Activated T-helper 17 cell treated with anti-CD3 and anti-CD28 coated beads, Interleukin-2, amount 50 U/mL, for 72 hours (primary cell): Measurements from ENCODE around the gene CTNND1. TPM values are rescaled to one million over a fixed set of nuclear protein-coding genes. Genes with fewer than 3 reads are reported as not detected.

Experiments
- ATAC-seq: fragments of 150-1000 bp; cut with Tn5 transposase; replicated peaks from 2 replicates; pipeline ENCODE4 v1.10.0; 2021; ENCODE audit warnings: mild to moderate bottlenecking, moderate library complexity
- H3K27ac Mint-ChIP-seq: one replicate; pipeline ENCODE4 v1.8.0; 2022; ENCODE audit warnings: mixed read lengths
- H3K27me3 Mint-ChIP-seq: one replicate; pipeline ENCODE4 v1.8.0; 2022; ENCODE audit warnings: mixed read lengths
- H3K36me3 Mint-ChIP-seq: one replicate; pipeline ENCODE4 v1.8.0; 2022; ENCODE audit warnings: low read depth, mild to moderate bottlenecking, mixed read lengths
- H3K4me1 Mint-ChIP-seq: one replicate; pipeline ENCODE4 v1.8.0; 2022; ENCODE audit warnings: mixed read lengths
- H3K4me3 Mint-ChIP-seq: one replicate; pipeline ENCODE4 v1.8.0; 2022; ENCODE audit warnings: mild to moderate bottlenecking, mixed read lengths
- H3K9me3 Mint-ChIP-seq: one replicate; pipeline ENCODE4 v1.8.0; 2022; ENCODE audit warnings: mixed read lengths
- total RNA-seq, 2 donors: library from RNA; stranded (reverse); gene quantifications; one replicate each; pipeline ENCODE4 v1.2.3, GENCODE V29; 2022

CTNND1 gene
- total RNA-seq, 2 donors from 2014 or later = 4.6 to 12.5 TPM

GRCh38 chr11:57793351-57794115 lies 31.9 kb downstream of the CTNND1 start:
- H3K27me3 Mint-ChIP-seq = no peaks in the 10 kb centered on the region

DNA sequence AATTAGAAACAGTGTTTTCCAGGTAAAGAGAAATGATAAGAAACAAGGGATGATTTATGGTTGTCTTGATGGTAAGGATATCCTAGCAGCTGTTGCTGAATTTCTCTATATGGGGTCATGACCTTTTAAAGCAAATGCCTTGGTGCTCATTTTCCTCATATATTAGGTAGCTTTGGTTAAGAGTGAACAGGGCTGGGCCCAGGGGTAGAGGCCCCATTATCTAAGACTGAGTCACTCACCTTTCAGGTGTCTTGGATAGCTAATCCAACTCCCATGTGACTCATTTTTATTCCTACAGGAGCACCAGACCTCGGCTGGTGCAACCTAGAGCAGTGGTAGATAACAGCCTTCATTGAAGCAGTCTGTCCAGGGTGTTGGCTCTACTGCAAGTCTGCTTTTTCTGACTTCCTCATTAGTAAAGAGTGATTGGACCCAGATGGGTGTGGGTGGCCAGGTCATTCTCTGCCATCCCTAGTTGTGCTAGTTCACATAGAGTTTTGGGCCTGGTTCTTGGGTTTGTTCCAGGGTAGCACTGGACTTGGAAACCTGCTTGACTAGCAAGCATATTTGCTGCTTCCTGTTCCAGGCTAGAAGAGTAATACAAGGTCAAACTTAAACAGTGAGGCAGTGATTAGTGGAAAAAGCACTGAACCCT lies 37.4 kb downstream of the CTNND1 start:
- ATAC-seq = peak; percentile 37

More at GRCh38 chr11:57793351-57794115, 31.9 kb downstream of the CTNND1 start:
- peaks cover 17% of the 10 kb centered on the region for H3K4me1 Mint-ChIP-seq
- H3K27ac Mint-ChIP-seq = peak overlapping the region; percentile 79
- H3K36me3 Mint-ChIP-seq = peaks cover 19% of the 10 kb centered on the region
- no peaks in the 10 kb centered on the region for H3K9me3 Mint-ChIP-seq
- no peak for ATAC-seq
- peak overlapping the region; percentile 73 for H3K4me3 Mint-ChIP-seq

GRCh38 chr11:57800444-57801182 lies 39.0 kb downstream of the CTNND1 start:
- peaks cover 10% of the 10 kb centered on the region for H3K4me1 Mint-ChIP-seq
- H3K4me3 Mint-ChIP-seq = peak overlapping the region; percentile 37
- no peaks in the 10 kb centered on the region for H3K27me3 Mint-ChIP-seq
- H3K36me3 Mint-ChIP-seq = peaks cover 39% of the 10 kb centered on the region
- no peaks in the 10 kb centered on the region for H3K9me3 Mint-ChIP-seq
- peak; percentile 91 for ATAC-seq
- H3K27ac Mint-ChIP-seq = peak overlapping the region; percentile 61

More for the DNA sequence above, 37.4 kb downstream of the CTNND1 start:
- Mint-ChIP-seq H3K4me1 (peaks cover 12% of the 10 kb centered on the region), H3K4me3 (no peak overlapping the region), H3K27ac (peak overlapping the region; percentile 78), H3K27me3 (no peaks in the 10 kb centered on the region), H3K9me3 (no peaks in the 10 kb centered on the region), H3K36me3 (peaks cover 28% of the 10 kb centered on the region)

- Mint-ChIP-seq H3K27ac (peak overlapping the region; percentile 61), H3K27me3 (no peaks in the 10 kb centered on the region), H3K36me3 (peaks cover 40% of the 10 kb centered on the region), H3K4me3 (peak overlapping the region; percentile 37), H3K9me3 (no peaks in the 10 kb centered on the region), H3K4me1 (peaks cover 10% of the 10 kb centered on the region)
- ATAC-seq = peak; percentile 41
Observed at GRCh38 chr11:57801183-57801485, 39.5 kb downstream of the CTNND1 start.

DNA sequence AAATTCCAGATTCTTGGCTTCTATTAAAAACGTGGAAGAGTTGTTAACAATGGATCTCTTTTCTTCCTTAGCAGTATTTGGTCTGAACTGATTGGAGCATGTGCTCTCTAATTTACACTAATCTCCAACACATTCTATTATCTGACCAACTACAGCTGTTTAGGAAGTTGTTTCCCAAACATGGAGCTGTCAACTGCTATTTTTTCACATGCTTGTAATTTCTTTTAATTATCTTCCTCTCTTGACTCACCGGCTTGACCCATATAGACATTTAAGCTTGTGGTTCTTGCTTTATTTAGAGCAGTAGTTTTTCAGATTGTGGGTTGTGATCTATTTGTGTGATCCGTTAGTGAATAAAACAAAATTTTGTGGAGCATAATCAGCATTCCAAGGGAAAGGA lies 40.8 kb downstream of the CTNND1 start:
- Mint-ChIP-seq H3K36me3 (peaks cover 42% of the 10 kb centered on the region), H3K27ac (no peak overlapping the region), H3K9me3 (no peaks in the 10 kb centered on the region), H3K4me3 (no peak overlapping the region), H3K27me3 (no peaks in the 10 kb centered on the region), H3K4me1 (peaks cover 10% of the 10 kb centered on the region)
- no peak for ATAC-seq

DNA sequence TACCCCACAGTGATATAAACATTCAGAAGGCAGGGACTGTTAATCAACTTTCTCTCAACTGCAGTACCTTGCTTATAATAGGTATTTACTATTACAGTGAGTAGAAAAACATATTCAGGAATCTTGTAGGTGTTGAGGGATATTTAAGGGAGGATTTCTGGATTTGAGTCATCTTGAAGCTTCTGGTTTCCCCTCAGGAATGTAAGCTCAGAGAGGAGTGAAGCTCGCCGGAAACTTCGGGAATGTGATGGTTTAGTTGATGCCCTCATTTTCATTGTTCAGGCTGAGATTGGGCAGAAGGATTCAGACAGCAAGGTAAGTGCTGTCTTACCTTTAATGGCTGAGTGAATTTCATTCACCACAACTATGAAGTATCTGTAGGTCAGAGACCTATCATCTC lies 42.9 kb downstream of the CTNND1 start:
- peaks cover 60% of the 10 kb centered on the region for H3K36me3 Mint-ChIP-seq
- H3K27ac Mint-ChIP-seq = peak overlapping the region; percentile 24
- H3K4me1 Mint-ChIP-seq = peaks cover 10% of the 10 kb centered on the region
- H3K4me3 Mint-ChIP-seq = no peak overlapping the region
- no peak for ATAC-seq
- no peaks in the 10 kb centered on the region for H3K27me3 Mint-ChIP-seq
- no peaks in the 10 kb centered on the region for H3K9me3 Mint-ChIP-seq

GRCh38 chr11:57805780-57806179 lies 44.2 kb downstream of the CTNND1 start:
- H3K27me3 Mint-ChIP-seq = no peaks in the 10 kb centered on the region
- no peaks in the 10 kb centered on the region for H3K9me3 Mint-ChIP-seq
- no peak overlapping the region for H3K4me3 Mint-ChIP-seq
- no peak for ATAC-seq
- H3K4me1 Mint-ChIP-seq = peaks cover 5% of the 10 kb centered on the region
- no peak overlapping the region for H3K27ac Mint-ChIP-seq
- H3K36me3 Mint-ChIP-seq = peaks cover 69% of the 10 kb centered on the region

GRCh38 chr11:57812634-57813033 lies 51.0 kb downstream of the CTNND1 start:
- Mint-ChIP-seq H3K4me3 (no peak overlapping the region), H3K4me1 (peaks cover 11% of the 10 kb centered on the region), H3K27me3 (no peaks in the 10 kb centered on the region), H3K27ac (no peak overlapping the region), H3K36me3 (peaks cover 77% of the 10 kb centered on the region), H3K9me3 (no peaks in the 10 kb centered on the region)
- no peak for ATAC-seq

DNA sequence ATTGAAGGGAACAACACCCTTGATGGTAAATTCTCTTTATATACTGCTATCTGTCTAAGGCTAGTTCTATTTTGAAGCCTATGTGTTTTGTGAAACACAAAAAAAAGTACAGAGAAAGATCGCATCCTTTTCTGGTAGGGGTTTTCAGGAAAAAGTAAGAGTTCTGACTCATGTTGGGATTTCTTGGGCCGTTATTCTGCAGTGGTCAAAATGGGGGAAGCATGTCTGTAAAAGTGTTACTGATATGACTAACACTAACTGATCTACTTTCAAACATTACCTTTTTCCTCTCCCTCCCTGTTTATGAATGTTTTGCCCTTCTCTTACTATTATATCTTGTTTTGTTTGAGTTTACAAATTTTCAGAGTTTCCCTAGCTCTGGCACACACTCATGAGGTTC lies 53.9 kb downstream of the CTNND1 start:
- Mint-ChIP-seq H3K36me3 (peaks cover 54% of the 10 kb centered on the region), H3K4me1 (peaks cover 11% of the 10 kb centered on the region), H3K4me3 (no peak overlapping the region), H3K27me3 (no peaks in the 10 kb centered on the region), H3K9me3 (no peaks in the 10 kb centered on the region), H3K27ac (peak overlapping the region; percentile 10)
- peak; percentile 86 for ATAC-seq

GRCh38 chr11:57815877-57816276 lies 54.3 kb downstream of the CTNND1 start:
- no peak overlapping the region for H3K4me3 Mint-ChIP-seq
- H3K9me3 Mint-ChIP-seq = no peaks in the 10 kb centered on the region
- H3K4me1 Mint-ChIP-seq = peaks cover 11% of the 10 kb centered on the region
- no peaks in the 10 kb centered on the region for H3K27me3 Mint-ChIP-seq
- peak overlapping the region; percentile 10 for H3K27ac Mint-ChIP-seq
- peaks cover 52% of the 10 kb centered on the region for H3K36me3 Mint-ChIP-seq
- no peak for ATAC-seq

- H3K27ac Mint-ChIP-seq = no peak overlapping the region
Observed at GRCh38 chr11:57818812-57819211, 57.2 kb downstream of the CTNND1 start.

DNA sequence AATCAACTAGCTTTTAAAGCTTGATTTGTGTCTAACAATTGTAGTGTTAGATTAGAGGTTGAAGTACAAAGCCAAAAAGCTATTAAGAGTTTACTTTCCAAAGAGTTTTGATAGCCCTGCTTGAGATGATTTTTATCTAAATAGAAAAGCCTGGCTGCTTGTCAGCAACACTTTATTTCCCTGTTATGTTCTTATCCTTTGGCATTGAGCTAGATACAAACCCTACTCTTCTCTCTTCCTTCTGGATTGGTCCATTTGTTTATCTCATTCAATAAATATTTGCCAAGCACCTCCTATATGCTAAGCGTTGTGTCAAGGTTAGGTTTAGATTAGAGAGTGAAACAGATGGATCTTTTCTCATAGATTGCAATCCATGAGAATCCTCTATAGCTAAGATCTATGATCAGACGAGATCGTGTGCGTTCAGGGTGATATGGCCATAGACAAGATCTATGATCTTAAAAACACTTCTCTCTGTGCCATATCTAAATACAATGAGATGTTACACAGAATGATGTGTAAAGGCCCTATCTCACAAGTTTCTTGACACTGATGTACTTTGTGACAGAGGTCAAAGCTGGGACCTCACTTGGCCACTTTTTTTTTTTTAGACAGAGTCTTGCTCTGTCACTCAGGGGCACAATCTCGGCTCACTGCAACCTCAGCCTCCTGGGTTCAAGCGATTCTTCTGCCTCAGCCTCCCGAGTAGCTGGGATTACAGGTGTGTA lies 57.8 kb downstream of the CTNND1 start:
- Mint-ChIP-seq H3K27ac (no peak overlapping the region), H3K4me1 (peaks cover 11% of the 10 kb centered on the region), H3K4me3 (no peak overlapping the region), H3K9me3 (no peaks in the 10 kb centered on the region), H3K36me3 (peaks cover 32% of the 10 kb centered on the region), H3K27me3 (peaks cover 4% of the 10 kb centered on the region)
- no peak for ATAC-seq

More at GRCh38 chr11:57818812-57819211, 57.2 kb downstream of the CTNND1 start:
- Mint-ChIP-seq H3K4me1 (peaks cover 11% of the 10 kb centered on the region), H3K27me3 (peaks cover 3% of the 10 kb centered on the region), H3K4me3 (no peak overlapping the region), H3K9me3 (no peaks in the 10 kb centered on the region), H3K36me3 (peaks cover 38% of the 10 kb centered on the region)
- ATAC-seq = no peak

- no peaks in the 10 kb centered on the region for H3K36me3 Mint-ChIP-seq
- no peak overlapping the region for H3K4me3 Mint-ChIP-seq
- peaks cover 17% of the 10 kb centered on the region for H3K27me3 Mint-ChIP-seq
- no peak for ATAC-seq
- H3K4me1 Mint-ChIP-seq = no peaks in the 10 kb centered on the region
- H3K27ac Mint-ChIP-seq = no peak overlapping the region
- H3K9me3 Mint-ChIP-seq = no peaks in the 10 kb centered on the region
Observed at GRCh38 chr11:57823859-57824258, 62.3 kb downstream of the CTNND1 start.

- H3K27ac Mint-ChIP-seq = no peak overlapping the region
- peaks cover 42% of the 10 kb centered on the region for H3K27me3 Mint-ChIP-seq
Observed at GRCh38 chr11:57834852-57835251, 73.2 kb downstream of the CTNND1 start.

More at GRCh38 chr11:57834852-57835251, 73.2 kb downstream of the CTNND1 start:
- H3K36me3 Mint-ChIP-seq = no peaks in the 10 kb centered on the region
- H3K4me1 Mint-ChIP-seq = no peaks in the 10 kb centered on the region
- no peak overlapping the region for H3K4me3 Mint-ChIP-seq
- no peaks in the 10 kb centered on the region for H3K9me3 Mint-ChIP-seq
- no peak for ATAC-seq
